Activated naive CD4-positive, alpha-beta T cell treated with anti-CD3 and anti-CD28 coated beads, Interleukin-2, amount 50 U/mL, for 16 hours (primary cell): ENCODE data around the gene SHC3.

Experiments
- DNase-seq: peaks from one replicate; pipeline ENCODE4 v3.0.0-alpha.2; 2020

SHC3 gene

DNA sequence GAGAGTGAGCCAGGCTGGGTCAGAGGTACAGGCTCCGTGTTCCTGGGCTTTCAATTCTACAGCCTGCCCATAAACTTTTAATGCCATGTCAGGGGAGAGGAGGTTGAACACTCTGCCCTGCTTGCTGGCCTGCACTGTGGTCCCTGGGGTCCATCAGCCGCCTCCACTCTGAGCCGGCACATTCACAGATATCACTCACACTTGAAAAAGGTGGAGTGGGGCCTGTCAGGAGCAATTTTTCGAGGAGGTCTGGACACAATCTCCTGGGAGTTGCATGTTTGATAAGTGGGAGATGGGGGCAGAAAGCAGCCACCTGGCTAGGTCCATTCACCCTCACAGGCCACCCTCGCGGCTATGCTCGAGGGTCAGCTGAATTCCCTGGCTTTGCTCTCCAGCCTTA is 164.5 kb downstream of the SHC3 start:
- DNase-seq: no peak

- no peak for DNase-seq
Observed at GRCh38 chr9:89013660-89014059, 165.0 kb downstream of the SHC3 start.

DNA sequence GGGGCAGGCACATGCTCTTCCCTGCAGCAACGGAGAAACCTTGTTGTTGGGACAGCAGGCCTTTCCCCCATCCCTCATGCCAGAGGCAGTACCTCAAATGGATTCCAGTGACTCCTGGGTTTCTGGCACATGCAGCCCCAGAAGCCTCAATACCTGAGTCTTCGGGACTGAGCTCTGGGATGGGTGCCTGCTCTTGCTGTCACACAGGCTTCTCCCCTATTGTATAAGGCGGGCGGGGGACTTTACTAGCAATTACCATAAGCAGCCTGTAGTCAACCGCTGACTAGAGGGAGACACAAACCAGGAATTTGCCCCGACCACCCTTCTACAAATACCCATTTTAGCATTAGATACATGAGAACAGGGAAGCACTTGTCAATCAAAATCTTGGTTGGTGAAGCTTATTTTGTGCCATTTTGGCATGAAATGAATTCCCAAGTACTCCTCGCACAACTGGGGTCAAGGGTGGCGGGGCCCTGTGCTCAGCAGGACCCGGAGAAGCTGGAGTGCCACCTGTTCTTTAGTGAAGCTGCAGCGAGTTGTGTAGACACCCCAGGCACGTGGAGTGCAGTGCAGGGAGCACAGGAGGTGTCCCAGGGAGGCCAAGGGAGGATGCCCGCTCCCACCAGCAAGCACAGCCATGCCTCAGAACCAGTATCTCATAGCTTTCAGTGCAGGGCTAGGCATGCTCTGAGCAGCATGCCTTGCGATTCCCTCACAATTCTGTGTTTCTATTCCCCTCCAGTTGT is 166.2 kb downstream of the SHC3 start:
- no peak for DNase-seq

- DNase-seq: no peak
Observed at GRCh38 chr9:89011683-89012082, 166.9 kb downstream of the SHC3 start.

- DNase-seq: no peak
Observed at GRCh38 chr9:89010526-89011111, 168.0 kb downstream of the SHC3 start.

GRCh38 chr9:89010056-89010455 is 168.6 kb downstream of the SHC3 start:
- no peak for DNase-seq

- DNase-seq: no peak
Observed at GRCh38 chr9:89009546-89009840, 169.1 kb downstream of the SHC3 start.

GRCh38 chr9:89008744-89009545 is 169.7 kb downstream of the SHC3 start:
- no peak for DNase-seq

GRCh38 chr9:89008055-89008743 is 170.4 kb downstream of the SHC3 start:
- DNase-seq: no peak

GRCh38 chr9:89006996-89007967 is 171.3 kb downstream of the SHC3 start:
- no peak for DNase-seq

GRCh38 chr9:89006267-89006666 is 172.4 kb downstream of the SHC3 start:
- no peak for DNase-seq

DNA sequence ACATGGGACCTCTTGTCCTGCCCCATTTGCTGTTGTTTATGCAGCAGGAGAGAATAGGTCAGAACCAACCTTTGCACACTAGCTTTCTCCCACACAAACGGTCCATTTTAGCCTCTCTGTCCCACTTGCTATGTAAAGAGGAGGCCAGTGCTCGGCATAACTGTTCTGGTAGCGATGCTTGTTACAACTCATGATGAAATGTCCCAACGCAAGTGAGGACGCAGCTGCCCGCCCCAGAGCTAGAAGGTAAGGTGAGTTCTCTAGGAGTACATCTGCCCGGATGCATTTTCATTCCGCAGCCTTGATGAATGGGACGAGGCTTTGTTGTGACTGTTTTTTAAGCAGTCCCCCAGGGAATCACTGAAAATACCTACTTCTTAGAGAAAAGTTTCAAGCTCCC is 173.3 kb downstream of the SHC3 start:
- DNase-seq: no peak

DNA sequence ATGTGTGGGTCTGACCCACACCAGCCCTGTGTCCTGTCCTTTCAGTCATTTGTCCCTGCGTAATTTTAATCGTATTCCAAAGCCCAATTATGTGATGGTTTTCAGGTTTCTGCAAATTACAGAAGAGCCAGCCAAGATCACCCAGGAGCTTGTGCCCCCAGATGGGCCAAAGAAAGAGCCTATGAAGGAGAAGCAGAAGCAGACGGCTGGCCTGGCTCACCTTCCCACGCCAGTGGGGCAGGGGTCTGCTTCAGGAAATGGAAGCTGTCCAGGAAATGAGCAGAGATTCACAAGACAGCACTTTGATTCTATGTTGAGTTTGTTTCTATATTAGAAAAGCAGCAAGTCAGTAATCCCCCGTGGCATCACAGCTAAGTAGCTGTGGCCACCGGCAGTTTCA is 175.6 kb downstream of the SHC3 start:
- DNase-seq: no peak

DNA sequence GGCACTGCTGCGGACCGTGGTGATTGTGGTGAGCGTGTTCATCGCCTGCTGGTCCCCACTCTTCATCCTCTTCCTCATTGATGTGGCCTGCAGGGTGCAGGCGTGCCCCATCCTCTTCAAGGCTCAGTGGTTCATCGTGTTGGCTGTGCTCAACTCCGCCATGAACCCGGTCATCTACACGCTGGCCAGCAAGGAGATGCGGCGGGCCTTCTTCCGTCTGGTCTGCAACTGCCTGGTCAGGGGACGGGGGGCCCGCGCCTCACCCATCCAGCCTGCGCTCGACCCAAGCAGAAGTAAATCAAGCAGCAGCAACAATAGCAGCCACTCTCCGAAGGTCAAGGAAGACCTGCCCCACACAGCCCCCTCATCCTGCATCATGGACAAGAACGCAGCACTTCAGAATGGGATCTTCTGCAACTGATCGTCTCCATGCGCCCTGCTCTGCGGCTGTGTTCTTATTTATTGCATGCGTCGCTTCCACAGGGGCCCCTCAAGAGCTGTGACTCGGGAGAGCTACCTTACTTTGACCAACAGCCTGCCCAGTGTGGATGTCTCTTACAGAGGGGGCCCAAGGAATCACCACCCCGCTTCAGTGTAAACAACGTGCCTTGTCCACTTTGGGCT is 176.6 kb downstream of the SHC3 start:
- no peak for DNase-seq

- peak; percentile 81 for DNase-seq
Observed at GRCh38 chr9:89000973-89001916, 177.4 kb downstream of the SHC3 start.

- no peak for DNase-seq
Observed at GRCh38 chr9:89000371-89000781, 178.2 kb downstream of the SHC3 start.

DNA sequence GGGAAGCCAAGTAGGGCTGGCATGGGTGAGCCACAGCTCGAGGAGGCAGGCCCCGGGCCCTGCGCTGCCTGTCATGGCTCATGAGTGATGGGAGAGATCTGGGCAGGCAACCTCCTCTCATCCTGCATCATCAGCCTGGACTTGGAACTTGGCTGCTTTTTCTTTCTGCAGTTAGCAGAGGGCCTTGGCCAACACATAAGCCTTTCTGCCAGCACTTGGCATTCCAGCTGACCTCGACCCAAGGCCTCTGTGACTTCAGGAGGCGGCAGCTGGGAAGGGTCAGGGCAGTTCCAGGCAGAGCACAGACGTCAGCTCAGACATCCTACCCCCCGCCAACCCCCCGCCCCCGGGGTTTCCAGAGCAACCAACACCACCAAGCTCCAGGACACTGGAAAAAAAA is 179.7 kb downstream of the SHC3 start:
- no peak for DNase-seq

DNA sequence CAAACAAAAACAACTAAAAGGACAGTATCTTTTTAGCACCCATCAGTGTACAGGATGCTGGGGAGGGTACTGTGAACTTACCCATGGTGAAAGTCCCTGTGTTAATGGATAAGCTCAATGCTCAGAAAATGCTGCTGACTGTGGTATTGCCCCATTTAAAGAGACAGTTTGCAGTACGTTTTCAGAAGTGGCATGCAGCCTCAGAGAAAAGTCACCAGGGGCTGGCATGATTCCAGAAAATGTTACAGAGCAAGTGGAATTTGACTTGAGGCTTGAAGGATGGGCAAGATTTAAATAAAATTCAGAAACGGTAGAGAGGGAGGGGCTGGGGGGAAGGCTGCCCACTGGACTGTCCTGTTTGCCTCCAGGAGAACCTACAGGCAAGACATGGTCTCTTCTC is 180.1 kb downstream of the SHC3 start:
- DNase-seq: no peak

- DNase-seq: no peak
Observed at GRCh38 chr9:88997646-88998045, 181.0 kb downstream of the SHC3 start.

DNA sequence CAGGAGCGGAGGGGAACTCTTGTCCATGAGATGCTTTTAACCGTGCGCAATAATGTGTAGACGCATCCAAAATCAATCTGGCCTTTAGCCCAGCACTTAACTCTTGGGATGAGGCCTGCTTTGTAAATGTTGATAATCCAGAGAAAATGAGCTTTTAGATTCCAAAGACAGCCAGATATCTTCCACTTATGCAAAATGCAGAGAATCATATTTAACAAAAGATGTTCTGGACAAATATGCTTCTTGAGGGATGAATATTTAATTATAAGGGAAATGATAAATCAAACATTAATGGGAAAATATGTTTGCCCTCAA is 181.7 kb downstream of the SHC3 start:
- DNase-seq: no peak
